WTC11 (cell line): ENCODE results near the gene TMEM254. TPM values are rescaled to one million over a fixed set of nuclear protein-coding genes. Genes with fewer than 3 reads are reported as not detected.

Experiments used
- ATAC-seq: fragments of 200-7000 bp; cut with Tn5 transposase; 2 replicates; pipeline ENCODE4 v1.10.0; 2021; ENCODE audit warnings: mild to moderate bottlenecking, moderate library complexity
- Bru-seq: library from RNA; stranded (reverse); fragments of 400-500 nt; gene quantifications from one replicate; lab custom pipeline; 2021; lab: Mats Ljungman, UMichigan
- CTCF ChIA-PET: fragments of 300-600 bp; sonication (Branson Sonifier 250); formaldehyde crosslinking; loops from one replicate; lab custom pipeline; 2021; ENCODE audit warnings: antibody characterized with exemption; lab: Charles Lee
- POLR2A ChIA-PET: fragments of 350-600 bp; sonication (Branson Sonifier 250); formaldehyde crosslinking; loops from one replicate; lab custom pipeline; 2021; ENCODE audit warnings: antibody characterized with exemption; lab: Charles Lee
- DNase-seq: peaks from one replicate; pipeline ENCODE4 v3.0.0; 2021; ENCODE audit warnings: low spot score
- H3K27ac Mint-ChIP-seq: 2 replicates; pipeline ENCODE4 v1.8.0; 2021; ENCODE audit warnings: mixed read lengths
- H3K27me3 Mint-ChIP-seq: 2 replicates; pipeline ENCODE4 v1.8.0; 2021; ENCODE audit warnings: low read depth, mild to moderate bottlenecking, moderate library complexity, mixed read lengths
- H3K36me3 Mint-ChIP-seq: 2 replicates; pipeline ENCODE4 v1.8.0; 2021; ENCODE audit warnings: mixed read lengths
- H3K4me1 Mint-ChIP-seq: 2 replicates; pipeline ENCODE4 v1.8.0; 2022; ENCODE audit warnings: mixed read lengths
- H3K4me3 Mint-ChIP-seq: 2 replicates; pipeline ENCODE4 v1.8.0; 2021; ENCODE audit warnings: mild to moderate bottlenecking, moderate library complexity, mixed read lengths
- H3K9me3 Mint-ChIP-seq: 2 replicates; pipeline ENCODE4 v1.8.0; 2021; ENCODE audit warnings: mixed read lengths
- FOXJ3 ChIP-seq: sonication (generic); formaldehyde crosslinking; IDR thresholded peaks from 2 replicates; pipeline ENCODE4 v1.9.0; 2021; ENCODE audit warnings: missing genetic modification reagents, mild to moderate bottlenecking, borderline replicate concordance
- GABPB1 ChIP-seq: sonication (generic); formaldehyde crosslinking; IDR thresholded peaks from 2 replicates; pipeline ENCODE4 v1.8.1; 2023; ENCODE audit warnings: mild to moderate bottlenecking, missing genetic modification reagents
- JAZF1 ChIP-seq: fragments of 250-450 bp; sonication (Bioruptor Pico); IDR thresholded peaks from 2 replicates; pipeline ENCODE4 v1.9.0; 2021; ENCODE audit warnings: moderate library complexity, mild to moderate bottlenecking, inconsistent platforms
- NFYB ChIP-seq: sonication (generic); formaldehyde crosslinking; conservative IDR thresholded peaks from 2 replicates; pipeline ENCODE4 v1.8.0; 2022; ENCODE audit warnings: low read depth, missing genetic modification reagents
- NR1H2 ChIP-seq: sonication (generic); formaldehyde crosslinking; IDR thresholded peaks from 2 replicates; pipeline ENCODE4 v1.9.0; 2021; ENCODE audit warnings: mild to moderate bottlenecking, moderate library complexity, missing genetic modification reagents
- NR3C1 ChIP-seq: sonication (generic); formaldehyde crosslinking; conservative IDR thresholded peaks from 2 replicates; pipeline ENCODE4 v1.8.1; 2023; ENCODE audit warnings: low read depth, mild to moderate bottlenecking, missing genetic modification reagents
- OVOL2 ChIP-seq: fragments of 250-450 bp; sonication (Bioruptor Pico); IDR thresholded peaks from 2 replicates; pipeline ENCODE4 v1.9.0; 2021; ENCODE audit warnings: mild to moderate bottlenecking, borderline replicate concordance
- SOX15 ChIP-seq: fragments of 250-450 bp; sonication (Bioruptor Pico); IDR thresholded peaks from 2 replicates; pipeline ENCODE4 v1.9.0; 2021; ENCODE audit warnings: mild to moderate bottlenecking
- SP1 ChIP-seq: sonication (generic); formaldehyde crosslinking; conservative IDR thresholded peaks from 2 replicates; pipeline ENCODE4 v1.8.1; 2022; ENCODE audit warnings: missing genetic modification reagents
- TCF7 ChIP-seq: sonication (generic); formaldehyde crosslinking; IDR thresholded peaks from 2 replicates; pipeline ENCODE4 v1.8.0; 2022; ENCODE audit warnings: mild to moderate bottlenecking, low read depth, missing genetic modification reagents, moderate library complexity
- ZNF138 ChIP-seq: sonication (generic); formaldehyde crosslinking; conservative IDR thresholded peaks from 2 replicates; pipeline ENCODE4 v1.8.1; 2022; ENCODE audit warnings: mild to moderate bottlenecking, moderate library complexity, missing genetic modification reagents
- ZNF232 ChIP-seq: sonication (generic); formaldehyde crosslinking; IDR thresholded peaks from 2 replicates; pipeline ENCODE4 v1.8.0; 2022; ENCODE audit warnings: mild to moderate bottlenecking, missing genetic modification reagents
- ZNF263 ChIP-seq: sonication (generic); formaldehyde crosslinking; IDR thresholded peaks from 2 replicates; pipeline ENCODE4 v1.8.1; 2022; ENCODE audit warnings: low read depth, mild to moderate bottlenecking, moderate library complexity, missing genetic modification reagents
- ZNF671 ChIP-seq: fragments of 250-450 bp; sonication (Bioruptor Pico); IDR thresholded peaks from 2 replicates; pipeline ENCODE4 v1.8.0; 2021; ENCODE audit warnings: mild to moderate bottlenecking
- long read RNA-seq, 3 experiments: library from RNA in 1 of 3; library from capped mRNA in 1 of 3; library from polyadenylated mRNA in 1 of 3; unstranded in 2 of 3; stranded (forward) in 1 of 3; transcript quantifications; one replicate each; pipeline ENCODE4 v2.0.0, GENCODE V29; 2021
- total RNA-seq: library from RNA; stranded (reverse); gene quantifications from 3 replicates; pipeline ENCODE4 v1.2.3, GENCODE V29; 2021
- TF ChIP-seq, protein P1 (sequence below): sonication (generic); formaldehyde crosslinking; IDR thresholded peaks from 2 replicates; pipeline ENCODE4 v1.8.1; 2023; ENCODE audit warnings: mild to moderate bottlenecking, moderate library complexity, missing genetic modification reagents
- TF ChIP-seq, protein P2 (sequence below): fragments of 250-450 bp; sonication (Bioruptor Pico); IDR thresholded peaks from 2 replicates; pipeline ENCODE4 v1.9.0; 2021; ENCODE audit warnings: moderate library complexity, mild to moderate bottlenecking, inconsistent platforms, borderline replicate concordance
- TF ChIP-seq, protein P3 (sequence below): fragments of 200-600 bp; IDR thresholded peaks from 2 replicates; pipeline ENCODE4 v1.8.0; 2022; ENCODE audit warnings: antibody characterized with exemption
- TF ChIP-seq, protein P4 (sequence below): sonication (generic); formaldehyde crosslinking; IDR thresholded peaks from 2 replicates; pipeline ENCODE4 v1.8.0; 2023; ENCODE audit warnings: missing genetic modification reagents, mild to moderate bottlenecking, borderline replicate concordance
- TF ChIP-seq, protein P5 (sequence below): fragments of 250-450 bp; sonication (Bioruptor Pico); IDR thresholded peaks from 2 replicates; pipeline ENCODE4 v1.9.0; 2021; ENCODE audit warnings: mild to moderate bottlenecking
- TF ChIP-seq, protein P6 (sequence below): sonication (generic); formaldehyde crosslinking; IDR thresholded peaks from 2 replicates; pipeline ENCODE4 v1.8.1; 2023; ENCODE audit warnings: mild to moderate bottlenecking, missing genetic modification reagents, moderate library complexity
- TF ChIP-seq, protein P7 (sequence below): sonication (generic); formaldehyde crosslinking; IDR thresholded peaks from 2 replicates; pipeline ENCODE4 v1.8.0; 2022; ENCODE audit warnings: mild to moderate bottlenecking, missing genetic modification reagents

Gene TMEM254, protein sequence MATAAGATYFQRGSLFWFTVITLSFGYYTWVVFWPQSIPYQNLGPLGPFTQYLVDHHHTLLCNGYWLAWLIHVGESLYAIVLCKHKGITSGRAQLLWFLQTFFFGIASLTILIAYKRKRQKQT
- total RNA-seq (18.5 to 23.3 TPM (median 22.2 TPM) in 3 replicates), Bru-seq, nascent RNA (percentile 62 among the genes with signal in this experiment)
- long read RNA-seq, experiment 1, transcript TMEM254-209 (4 exons, 1,963 nt) = minor isoform, 6 of 104 reads
- long read RNA-seq, experiment 1, transcript TMEM254-205 (4 exons, 2,042 nt) = major isoform, 72 of 104 reads
- long read RNA-seq, experiment 1, partial matches to known transcripts = 3 of 104 reads
- long read RNA-seq, experiment 1, other reads (novel, unspliced or antisense) = 11 of 104 reads
- long read RNA-seq, experiment 2, transcript TMEM254-205 (4 exons, 2,042 nt) = major isoform, 16 of 38 reads
- long read RNA-seq, experiment 2, partial matches to known transcripts = 5 of 38 reads
- long read RNA-seq, experiment 2, other reads (novel, unspliced or antisense) = 13 of 38 reads
- long read RNA-seq, experiment 3, transcript TMEM254-205 (4 exons, 2,042 nt) = major isoform, 55 of 73 reads
- long read RNA-seq, experiment 3, transcript TMEM254-203 (5 exons, 860 nt) = minor isoform, 5 of 73 reads
- long read RNA-seq, experiment 3, partial matches to known transcripts = 1 of 73 reads
- long read RNA-seq, experiment 3, other reads (novel, unspliced or antisense) = 3 of 73 reads

DNA sequence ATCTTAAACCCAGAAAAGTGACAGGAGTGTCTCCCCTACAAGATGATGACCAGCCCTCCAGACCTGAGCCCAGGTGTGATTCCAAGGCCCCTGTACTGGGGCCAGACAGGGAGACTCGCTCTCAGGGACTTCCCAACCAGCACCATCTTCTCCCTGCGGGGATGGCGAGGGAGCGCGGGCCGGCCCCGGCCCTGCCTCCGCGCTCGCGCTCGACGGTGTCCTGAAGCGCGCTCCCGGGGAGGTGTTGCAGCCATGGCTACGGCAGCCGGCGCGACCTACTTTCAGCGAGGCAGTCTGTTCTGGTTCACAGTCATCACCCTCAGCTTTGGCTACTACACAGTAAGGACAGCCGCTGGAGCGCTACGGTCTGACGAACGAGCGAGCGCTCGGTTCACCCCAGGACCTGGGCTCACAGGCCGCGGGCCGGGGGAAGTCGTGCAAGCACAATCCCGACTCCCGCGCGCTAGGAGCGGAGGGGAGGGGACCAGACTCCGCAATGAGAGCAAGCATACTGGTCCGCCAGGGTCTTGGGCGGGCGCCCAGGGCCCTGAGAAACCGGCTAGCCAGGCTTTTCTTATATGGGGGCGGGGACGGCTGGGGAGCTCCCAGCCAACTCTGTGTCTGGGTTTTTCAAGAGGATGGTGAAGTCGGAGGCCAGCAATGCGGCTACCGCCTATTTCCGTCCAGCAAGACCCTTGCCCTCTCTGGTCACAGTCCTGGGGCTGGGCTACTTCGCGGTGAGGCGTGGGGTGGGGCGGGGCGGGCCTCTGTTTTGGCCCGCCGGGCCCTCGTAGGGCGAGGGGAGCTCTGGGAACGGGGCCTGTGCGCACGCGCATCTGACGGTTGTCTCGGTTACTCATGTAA, at the start of gene TMEM254:
Gene TMEM254 (plus strand): TSS at position 218 of the 864 bp plus-strand sequence. CDS start 35 bp downstream, at position 253.
- CTCF ChIA-PET = interaction anchor here (0.8 to 1.6 kb wide), 8 partner anchors 20 to 182 kb away, joined by 3 to 6 read pairs (median 3); no protein-coding TSS in a partner anchor
- peaks cover 13% of the 10 kb centered on the region for H3K4me1 Mint-ChIP-seq
- peak within 1 kb of the TSS; percentile 94 for H3K4me3 Mint-ChIP-seq
- no peaks in the 10 kb centered on the region for H3K9me3 Mint-ChIP-seq
- peak; percentile 85 for DNase-seq
- no peaks in the 10 kb centered on the region for H3K27me3 Mint-ChIP-seq
- POLR2A ChIA-PET = interaction anchor here (0.7 to 1.2 kb wide), 4 partner anchors 8 to 52 kb away, joined by 3 to 7 read pairs (median 3); no protein-coding TSS in a partner anchor
- peaks cover 3% of the 10 kb centered on the region; the same call in 1 of the 2 replicates for H3K36me3 Mint-ChIP-seq
- ATAC-seq = peak; percentile 85
- H3K27ac Mint-ChIP-seq = peak within 1 kb of the TSS; percentile 86
- TF ChIP-seq ZNF671 (no peak), JAZF1 (CRISPR knock-in tag) (no peak), NR3C1 (CRISPR knock-in tag) (no peak), NFYB (CRISPR knock-in tag) (no peak), SP1 (CRISPR knock-in tag) (peak; percentile 46; the same call in 1 of the 2 replicates), TCF7 (CRISPR knock-in tag) (no peak), NR1H2 (CRISPR knock-in tag) (no peak), ZNF232 (CRISPR knock-in tag) (0 out of 2 replicates have a peak, but pooled peaks have one; percentile 56), SOX15 (CRISPR knock-in tag) (no peak), ZNF138 (CRISPR knock-in tag) (no peak), ZNF263 (CRISPR knock-in tag) (no peak), OVOL2 (CRISPR knock-in tag) (no peak), GABPB1 (no peak; the same call in 1 of the 2 replicates), FOXJ3 (CRISPR knock-in tag) (no peak)
- TF ChIP-seq, protein P1, sequence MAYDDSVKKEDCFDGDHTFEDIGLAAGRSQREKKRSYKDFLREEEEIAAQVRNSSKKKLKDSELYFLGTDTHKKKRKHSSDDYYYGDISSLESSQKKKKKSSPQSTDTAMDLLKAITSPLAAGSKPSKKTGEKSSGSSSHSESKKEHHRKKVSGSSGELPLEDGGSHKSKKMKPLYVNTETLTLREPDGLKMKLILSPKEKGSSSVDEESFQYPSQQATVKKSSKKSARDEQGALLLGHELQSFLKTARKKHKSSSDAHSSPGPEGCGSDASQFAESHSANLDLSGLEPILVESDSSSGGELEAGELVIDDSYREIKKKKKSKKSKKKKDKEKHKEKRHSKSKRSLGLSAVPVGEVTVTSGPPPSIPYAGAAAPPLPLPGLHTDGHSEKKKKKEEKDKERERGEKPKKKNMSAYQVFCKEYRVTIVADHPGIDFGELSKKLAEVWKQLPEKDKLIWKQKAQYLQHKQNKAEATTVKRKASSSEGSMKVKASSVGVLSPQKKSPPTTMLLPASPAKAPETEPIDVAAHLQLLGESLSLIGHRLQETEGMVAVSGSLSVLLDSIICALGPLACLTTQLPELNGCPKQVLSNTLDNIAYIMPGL (CRISPR knock-in tag) = peak; percentile 53
- TF ChIP-seq, protein P2, sequence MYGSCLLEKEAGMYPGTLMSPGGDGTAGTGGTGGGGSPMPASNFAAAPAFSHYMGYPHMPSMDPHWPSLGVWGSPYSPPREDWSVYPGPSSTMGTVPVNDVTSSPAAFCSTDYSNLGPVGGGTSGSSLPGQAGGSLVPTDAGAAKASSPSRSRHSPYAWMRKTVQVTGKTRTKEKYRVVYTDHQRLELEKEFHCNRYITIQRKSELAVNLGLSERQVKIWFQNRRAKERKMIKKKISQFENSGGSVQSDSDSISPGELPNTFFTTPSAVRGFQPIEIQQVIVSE = no peak
- TF ChIP-seq, protein P3, sequence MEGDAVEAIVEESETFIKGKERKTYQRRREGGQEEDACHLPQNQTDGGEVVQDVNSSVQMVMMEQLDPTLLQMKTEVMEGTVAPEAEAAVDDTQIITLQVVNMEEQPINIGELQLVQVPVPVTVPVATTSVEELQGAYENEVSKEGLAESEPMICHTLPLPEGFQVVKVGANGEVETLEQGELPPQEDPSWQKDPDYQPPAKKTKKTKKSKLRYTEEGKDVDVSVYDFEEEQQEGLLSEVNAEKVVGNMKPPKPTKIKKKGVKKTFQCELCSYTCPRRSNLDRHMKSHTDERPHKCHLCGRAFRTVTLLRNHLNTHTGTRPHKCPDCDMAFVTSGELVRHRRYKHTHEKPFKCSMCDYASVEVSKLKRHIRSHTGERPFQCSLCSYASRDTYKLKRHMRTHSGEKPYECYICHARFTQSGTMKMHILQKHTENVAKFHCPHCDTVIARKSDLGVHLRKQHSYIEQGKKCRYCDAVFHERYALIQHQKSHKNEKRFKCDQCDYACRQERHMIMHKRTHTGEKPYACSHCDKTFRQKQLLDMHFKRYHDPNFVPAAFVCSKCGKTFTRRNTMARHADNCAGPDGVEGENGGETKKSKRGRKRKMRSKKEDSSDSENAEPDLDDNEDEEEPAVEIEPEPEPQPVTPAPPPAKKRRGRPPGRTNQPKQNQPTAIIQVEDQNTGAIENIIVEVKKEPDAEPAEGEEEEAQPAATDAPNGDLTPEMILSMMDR = no peak
- TF ChIP-seq, protein P4, sequence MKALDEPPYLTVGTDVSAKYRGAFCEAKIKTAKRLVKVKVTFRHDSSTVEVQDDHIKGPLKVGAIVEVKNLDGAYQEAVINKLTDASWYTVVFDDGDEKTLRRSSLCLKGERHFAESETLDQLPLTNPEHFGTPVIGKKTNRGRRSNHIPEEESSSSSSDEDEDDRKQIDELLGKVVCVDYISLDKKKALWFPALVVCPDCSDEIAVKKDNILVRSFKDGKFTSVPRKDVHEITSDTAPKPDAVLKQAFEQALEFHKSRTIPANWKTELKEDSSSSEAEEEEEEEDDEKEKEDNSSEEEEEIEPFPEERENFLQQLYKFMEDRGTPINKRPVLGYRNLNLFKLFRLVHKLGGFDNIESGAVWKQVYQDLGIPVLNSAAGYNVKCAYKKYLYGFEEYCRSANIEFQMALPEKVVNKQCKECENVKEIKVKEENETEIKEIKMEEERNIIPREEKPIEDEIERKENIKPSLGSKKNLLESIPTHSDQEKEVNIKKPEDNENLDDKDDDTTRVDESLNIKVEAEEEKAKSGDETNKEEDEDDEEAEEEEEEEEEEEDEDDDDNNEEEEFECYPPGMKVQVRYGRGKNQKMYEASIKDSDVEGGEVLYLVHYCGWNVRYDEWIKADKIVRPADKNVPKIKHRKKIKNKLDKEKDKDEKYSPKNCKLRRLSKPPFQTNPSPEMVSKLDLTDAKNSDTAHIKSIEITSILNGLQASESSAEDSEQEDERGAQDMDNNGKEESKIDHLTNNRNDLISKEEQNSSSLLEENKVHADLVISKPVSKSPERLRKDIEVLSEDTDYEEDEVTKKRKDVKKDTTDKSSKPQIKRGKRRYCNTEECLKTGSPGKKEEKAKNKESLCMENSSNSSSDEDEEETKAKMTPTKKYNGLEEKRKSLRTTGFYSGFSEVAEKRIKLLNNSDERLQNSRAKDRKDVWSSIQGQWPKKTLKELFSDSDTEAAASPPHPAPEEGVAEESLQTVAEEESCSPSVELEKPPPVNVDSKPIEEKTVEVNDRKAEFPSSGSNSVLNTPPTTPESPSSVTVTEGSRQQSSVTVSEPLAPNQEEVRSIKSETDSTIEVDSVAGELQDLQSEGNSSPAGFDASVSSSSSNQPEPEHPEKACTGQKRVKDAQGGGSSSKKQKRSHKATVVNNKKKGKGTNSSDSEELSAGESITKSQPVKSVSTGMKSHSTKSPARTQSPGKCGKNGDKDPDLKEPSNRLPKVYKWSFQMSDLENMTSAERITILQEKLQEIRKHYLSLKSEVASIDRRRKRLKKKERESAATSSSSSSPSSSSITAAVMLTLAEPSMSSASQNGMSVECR (CRISPR knock-in tag) = peak; percentile 81
- TF ChIP-seq, protein P5, sequence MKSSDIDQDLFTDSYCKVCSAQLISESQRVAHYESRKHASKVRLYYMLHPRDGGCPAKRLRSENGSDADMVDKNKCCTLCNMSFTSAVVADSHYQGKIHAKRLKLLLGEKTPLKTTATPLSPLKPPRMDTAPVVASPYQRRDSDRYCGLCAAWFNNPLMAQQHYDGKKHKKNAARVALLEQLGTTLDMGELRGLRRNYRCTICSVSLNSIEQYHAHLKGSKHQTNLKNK (CRISPR knock-in tag) = no peak
- TF ChIP-seq, protein P6, sequence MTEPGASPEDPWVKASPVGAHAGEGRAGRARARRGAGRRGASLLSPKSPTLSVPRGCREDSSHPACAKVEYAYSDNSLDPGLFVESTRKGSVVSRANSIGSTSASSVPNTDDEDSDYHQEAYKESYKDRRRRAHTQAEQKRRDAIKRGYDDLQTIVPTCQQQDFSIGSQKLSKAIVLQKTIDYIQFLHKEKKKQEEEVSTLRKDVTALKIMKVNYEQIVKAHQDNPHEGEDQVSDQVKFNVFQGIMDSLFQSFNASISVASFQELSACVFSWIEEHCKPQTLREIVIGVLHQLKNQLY (CRISPR knock-in tag) = no peak
- TF ChIP-seq, protein P7, sequence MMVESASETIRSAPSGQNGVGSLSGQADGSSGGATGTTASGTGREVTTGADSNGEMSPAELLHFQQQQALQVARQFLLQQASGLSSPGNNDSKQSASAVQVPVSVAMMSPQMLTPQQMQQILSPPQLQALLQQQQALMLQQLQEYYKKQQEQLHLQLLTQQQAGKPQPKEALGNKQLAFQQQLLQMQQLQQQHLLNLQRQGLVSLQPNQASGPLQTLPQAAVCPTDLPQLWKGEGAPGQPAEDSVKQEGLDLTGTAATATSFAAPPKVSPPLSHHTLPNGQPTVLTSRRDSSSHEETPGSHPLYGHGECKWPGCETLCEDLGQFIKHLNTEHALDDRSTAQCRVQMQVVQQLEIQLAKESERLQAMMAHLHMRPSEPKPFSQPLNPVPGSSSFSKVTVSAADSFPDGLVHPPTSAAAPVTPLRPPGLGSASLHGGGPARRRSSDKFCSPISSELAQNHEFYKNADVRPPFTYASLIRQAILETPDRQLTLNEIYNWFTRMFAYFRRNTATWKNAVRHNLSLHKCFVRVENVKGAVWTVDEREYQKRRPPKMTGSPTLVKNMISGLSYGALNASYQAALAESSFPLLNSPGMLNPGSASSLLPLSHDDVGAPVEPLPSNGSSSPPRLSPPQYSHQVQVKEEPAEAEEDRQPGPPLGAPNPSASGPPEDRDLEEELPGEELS (CRISPR knock-in tag) = no peak
